HG02885 (cell line): ENCODE measurements around the gene JAK3.
"Not testable (repeated sequence)": the region's sequence is repeated elsewhere in the genome, so short reads cannot be mapped to it uniquely, and the experiment has no call there.

ENCODE experiments used
- ATAC-seq: cut with Tn5 transposase; IDR thresholded peaks from one replicate; pipeline ENCODE4 v1.9.1; 2021; ENCODE audit warnings: mild to moderate bottlenecking; ENCODE audit not compliant: unreplicated experiment, poor library complexity

Gene JAK3

GRCh38 chr19:17847538-17848366 is at the start of gene JAK3:
JAK3 (minus strand) TSS chr19:17847982; CDS start chr19:17844417, 3,565 bp downstream.
- peak; percentile 68 for ATAC-seq

- no peak for ATAC-seq
Measured at GRCh38 chr19:17893766-17894165, 46.0 kb upstream of the JAK3 start.

GRCh38 chr19:17889609-17890214 is 41.9 kb upstream of the JAK3 start:
- no peak for ATAC-seq

- no peak for ATAC-seq
Measured at GRCh38 chr19:17888260-17888659, 40.5 kb upstream of the JAK3 start.

DNA sequence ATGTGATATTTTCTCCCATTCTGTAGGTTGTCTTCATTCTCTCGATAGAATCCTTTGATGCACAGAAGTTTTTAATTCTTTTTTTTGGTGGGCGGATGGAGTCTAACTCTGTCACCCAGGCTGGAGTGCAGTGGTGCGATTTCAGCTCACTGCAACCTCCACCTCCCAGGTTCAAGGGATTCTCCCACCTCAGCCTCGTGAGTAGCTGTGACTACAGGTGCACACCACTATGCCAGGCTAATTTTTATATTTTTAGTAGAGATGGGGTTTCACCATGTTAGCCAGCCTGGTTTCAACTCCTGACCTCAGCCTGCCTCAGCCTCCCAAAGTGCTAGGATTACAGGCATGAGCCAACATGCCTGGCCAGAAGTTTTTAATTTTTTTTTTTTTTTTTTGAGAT is 39.4 kb upstream of the JAK3 start:
- not testable (repeated sequence) for ATAC-seq

- no peak for ATAC-seq
Measured at GRCh38 chr19:17886515-17886914, 38.7 kb upstream of the JAK3 start.

DNA sequence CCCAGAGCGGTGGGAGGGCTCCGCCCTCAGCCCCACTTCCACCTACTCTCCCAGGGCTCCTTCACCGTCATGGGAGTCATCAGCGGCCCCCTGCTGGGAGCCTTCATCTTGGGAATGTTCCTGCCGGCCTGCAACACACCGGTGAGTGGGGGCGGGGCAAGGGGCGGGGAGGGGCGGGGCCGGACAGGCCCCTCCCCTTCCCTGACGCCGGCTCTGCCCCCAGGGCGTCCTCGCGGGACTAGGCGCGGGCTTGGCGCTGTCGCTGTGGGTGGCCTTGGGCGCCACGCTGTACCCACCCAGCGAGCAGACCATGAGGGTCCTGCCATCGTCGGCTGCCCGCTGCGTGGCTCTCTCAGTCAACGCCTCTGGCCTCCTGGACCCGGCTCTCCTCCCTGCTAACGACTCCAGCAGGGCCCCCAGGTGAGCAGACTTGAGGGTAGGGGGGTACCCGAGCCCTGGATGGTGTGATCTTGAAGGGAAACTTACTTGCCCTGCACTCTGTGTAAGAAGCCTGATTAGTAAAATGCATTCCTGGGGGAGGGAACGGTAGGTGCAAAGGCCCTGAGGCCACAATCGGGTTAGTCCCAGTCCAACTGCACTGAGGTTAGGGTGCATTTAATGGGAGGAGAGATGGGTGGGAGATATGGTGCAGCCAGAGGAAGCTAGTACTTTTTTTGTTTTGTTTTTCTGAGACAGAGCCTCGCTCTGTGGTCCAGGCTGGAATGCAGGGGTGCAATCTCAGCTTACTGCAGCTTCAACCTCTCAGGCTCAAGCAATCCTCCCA is 36.0 kb upstream of the JAK3 start:
- ATAC-seq: no peak

- no peak for ATAC-seq
Measured at GRCh38 chr19:17881701-17882100, 33.9 kb upstream of the JAK3 start.

- ATAC-seq: no peak
Measured at GRCh38 chr19:17879466-17879865, 31.7 kb upstream of the JAK3 start.

- ATAC-seq: no peak
Measured at GRCh38 chr19:17877696-17878095, 29.9 kb upstream of the JAK3 start.

DNA sequence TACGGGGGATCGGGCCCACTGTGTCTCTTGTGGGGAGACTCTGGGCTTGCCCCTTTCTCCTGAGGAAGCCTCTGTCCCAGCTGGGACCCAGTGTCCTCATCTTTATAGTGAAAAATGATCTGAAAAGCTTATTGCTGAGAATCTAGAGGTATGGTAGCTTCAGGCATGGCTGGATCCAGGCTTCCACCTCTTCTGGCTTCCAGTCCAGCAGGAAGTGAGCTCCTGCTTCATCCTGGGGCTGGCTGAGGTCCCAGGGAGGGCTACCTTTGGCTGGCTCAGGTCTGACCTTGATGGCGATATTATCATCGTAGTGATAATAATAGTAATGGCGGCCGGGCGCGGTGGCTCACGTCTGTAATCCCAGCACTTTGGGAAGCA is 27.0 kb upstream of the JAK3 start:
- ATAC-seq: no peak

DNA sequence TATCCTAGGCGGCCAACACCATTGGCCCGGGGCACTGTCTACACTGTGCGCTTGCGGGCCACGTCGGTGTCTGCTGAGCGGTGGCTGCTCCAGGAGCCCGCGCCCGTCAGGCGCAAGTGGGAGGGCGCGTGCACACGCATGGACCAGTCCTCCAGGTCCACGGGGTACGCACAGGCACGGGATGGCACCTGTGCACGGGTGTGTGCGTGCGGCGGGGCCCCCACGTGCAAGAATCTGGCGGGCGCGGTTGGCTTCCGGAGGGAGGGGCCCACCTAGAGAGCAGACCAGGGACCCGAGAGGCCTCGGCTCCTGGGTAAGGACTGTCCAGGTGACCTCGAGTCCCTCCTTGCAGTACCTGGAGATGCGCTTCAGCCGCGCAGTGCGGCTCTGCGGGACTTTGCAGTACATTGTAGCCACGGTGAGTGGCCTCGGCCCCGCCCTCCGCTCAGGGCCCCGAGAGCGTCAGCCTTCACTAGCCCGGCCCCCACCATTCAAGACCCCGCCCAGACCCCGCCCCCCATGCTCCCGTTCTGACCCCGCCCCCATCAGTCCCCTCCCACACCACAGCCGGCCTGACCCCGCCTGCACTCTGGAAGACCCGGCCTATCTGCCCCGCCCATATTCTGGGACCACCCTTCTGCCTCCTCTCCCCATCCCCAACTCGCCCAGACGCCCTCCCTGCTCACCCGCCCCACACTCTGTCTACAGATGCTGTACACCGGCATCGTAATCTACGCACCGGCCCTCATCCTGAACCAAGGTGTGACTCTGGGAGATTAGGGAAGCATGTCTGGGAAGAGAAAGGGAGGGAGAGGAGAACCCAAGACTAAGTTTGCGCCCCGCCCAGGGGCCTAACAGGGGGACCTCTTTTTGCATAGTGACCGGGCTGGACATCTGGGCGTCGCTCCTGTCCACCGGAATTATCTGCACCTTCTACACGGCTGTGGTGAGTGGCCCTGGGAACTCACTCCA is 26.3 kb upstream of the JAK3 start:
- ATAC-seq: peak; percentile 40

DNA sequence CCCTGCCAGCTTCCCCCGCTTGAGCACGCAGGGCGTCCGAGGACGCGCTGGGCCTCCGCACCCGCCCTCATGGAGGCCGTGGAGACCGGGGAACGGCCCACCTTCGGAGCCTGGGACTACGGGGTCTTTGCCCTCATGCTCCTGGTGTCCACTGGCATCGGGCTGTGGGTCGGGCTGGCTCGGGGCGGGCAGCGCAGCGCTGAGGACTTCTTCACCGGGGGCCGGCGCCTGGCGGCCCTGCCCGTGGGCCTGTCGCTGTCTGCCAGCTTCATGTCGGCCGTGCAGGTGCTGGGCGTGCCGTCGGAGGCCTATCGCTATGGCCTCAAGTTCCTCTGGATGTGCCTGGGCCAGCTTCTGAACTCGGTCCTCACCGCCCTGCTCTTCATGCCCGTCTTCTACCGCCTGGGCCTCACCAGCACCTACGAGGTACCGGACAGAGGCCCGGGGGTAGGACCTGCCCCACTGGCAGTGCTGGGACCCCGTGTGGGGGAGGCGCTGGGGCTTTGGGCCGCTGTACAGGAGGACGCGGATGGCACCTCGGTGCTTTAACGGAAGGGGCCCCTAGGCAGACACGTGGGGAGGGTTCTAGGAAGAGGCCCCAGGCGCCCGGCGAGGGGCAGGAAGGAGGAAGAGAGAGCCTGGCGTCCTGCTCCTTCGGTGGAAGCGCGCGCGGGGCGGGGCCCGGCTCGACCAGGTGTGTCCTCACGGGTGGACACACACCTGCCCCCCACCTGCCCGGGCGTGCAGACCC is 24.6 kb upstream of the JAK3 start:
- no peak for ATAC-seq

DNA sequence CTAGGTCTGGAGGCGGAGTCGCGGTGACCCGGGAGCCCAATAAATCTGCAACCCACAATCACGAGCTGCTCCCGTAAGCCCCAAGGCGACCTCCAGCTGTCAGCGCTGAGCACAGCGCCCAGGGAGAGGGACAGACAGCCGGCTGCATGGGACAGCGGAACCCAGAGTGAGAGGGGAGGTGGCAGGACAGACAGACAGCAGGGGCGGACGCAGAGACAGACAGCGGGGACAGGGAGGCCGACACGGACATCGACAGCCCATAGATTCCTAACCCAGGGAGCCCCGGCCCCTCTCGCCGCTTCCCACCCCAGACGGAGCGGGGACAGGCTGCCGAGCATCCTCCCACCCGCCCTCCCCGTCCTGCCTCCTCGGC is 24.1 kb upstream of the JAK3 start, which contains the start of gene SLC5A5:
SLC5A5 (plus strand) TSS at position 68 of the 373 bp plus-strand sequence. CDS start 375 bp downstream, outside the sequence.
- no peak for ATAC-seq

DNA sequence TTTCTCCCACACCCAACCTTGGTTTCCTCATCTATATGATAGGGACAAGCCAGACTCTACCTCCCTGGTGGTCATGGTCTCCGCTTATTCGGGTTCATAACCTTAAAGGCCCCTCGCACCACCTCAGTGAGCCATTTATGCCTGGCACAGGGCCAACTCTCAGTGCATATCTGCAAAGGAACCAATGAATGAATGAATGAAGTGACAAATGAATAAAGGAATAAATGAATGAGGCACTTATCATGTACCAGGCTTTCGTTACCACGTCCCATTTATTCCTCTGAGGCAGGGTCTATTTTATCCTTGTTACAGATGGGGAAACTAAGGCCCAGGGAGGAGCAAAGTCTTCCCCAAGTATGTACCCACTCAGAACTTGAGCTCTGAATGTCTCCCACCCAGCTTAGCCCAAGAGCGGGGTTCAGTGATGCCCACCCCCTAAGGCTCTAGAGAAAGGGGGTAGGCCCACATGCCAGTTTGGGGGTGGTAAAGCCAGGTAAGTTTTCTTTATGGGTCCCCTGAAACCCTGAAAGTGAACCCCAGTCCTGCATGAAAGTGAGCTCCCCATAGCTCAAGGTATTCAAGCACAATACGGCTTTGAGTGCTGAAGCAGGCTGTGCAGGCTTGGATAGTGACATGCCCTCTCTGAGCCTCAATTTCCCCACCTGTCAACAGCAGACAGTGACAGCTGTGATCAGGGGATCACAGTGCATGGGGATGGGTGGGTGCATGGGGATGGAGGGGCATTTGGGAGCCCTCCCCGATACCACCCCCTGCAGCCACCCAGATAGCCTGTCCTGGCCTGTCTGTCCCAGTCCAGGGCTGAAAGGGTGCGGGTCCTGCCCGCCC is 23.5 kb upstream of the JAK3 start:
- ATAC-seq: no peak

DNA sequence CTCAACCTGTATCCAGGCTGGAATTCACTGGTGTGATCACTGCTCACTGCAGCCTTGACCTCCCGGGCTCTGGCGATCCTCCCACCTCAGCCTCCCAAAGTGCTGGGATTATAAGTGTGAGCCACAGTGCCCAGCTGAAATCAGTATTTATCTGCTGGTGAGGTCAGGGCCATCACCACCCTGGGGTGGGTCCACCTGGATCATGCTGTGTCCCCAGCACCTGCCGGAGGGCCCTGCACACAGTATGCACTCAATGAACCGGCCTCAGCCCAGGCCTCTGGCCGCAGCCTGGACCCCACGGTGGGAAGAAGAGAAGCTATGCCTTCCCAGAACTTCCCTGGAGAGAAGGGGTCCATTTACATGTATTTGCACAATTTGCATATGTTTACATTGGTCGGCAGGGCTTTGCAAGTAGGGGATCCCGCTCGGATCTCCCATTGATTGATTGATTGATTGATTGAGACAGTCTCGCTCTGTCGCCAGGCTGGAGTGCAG is 21.4 kb upstream of the JAK3 start:
- ATAC-seq: no peak

DNA sequence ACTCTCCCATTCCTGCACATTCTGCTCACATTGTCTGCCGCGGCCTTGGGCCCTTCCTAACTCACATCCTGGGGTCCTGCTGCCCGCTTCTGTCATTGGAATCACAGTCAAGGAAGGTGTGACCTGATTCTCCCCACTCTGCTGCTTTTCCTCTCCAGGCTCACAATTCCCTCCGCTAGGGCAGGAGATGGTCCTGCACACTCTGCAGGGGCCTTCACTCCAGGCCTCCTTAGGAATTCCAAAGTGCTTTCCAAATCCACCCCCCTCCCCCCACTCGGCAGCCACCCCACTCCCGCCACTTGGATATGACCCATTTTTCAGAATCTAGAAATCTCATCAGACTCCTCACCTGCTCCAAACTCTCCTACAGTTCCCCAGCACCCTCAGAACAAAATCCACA is 20.9 kb upstream of the JAK3 start:
- ATAC-seq: no peak

GRCh38 chr19:17866964-17867486 is 19.2 kb upstream of the JAK3 start:
- ATAC-seq: no peak
